ENCODE data around the gene NELL2.
"Not testable (repeated sequence)": the region's sequence is repeated elsewhere in the genome, so short reads cannot be mapped to it uniquely, and the experiment has no call there.

The NELL2 gene

GRCh38 chr12:44694017-44694416 lies 182.1 kb downstream of the NELL2 start:
- DNase-seq (ENCODE audit: low spot score) = no peak

DNA sequence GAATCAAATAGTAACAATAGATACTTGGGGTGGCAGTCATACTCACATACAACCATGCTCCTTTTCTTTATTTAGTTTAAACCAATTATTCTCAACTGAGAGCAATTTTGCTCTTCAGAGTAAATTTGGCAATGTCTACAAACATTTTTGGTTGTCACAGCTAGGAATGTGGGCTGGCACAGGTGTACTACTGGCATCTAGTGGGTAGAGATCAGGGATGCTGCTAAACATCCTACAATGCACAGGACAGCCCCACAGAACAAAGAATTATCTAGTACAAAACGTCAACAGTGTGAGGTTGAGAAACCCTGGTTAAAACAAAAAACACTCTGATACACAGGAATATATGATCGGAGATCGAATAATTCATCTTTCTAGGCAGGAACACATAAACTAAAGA lies 186.5 kb downstream of the NELL2 start:
- no peak for DNase-seq (ENCODE audit: low spot score)

GRCh38 chr12:44686821-44687432 lies 189.2 kb downstream of the NELL2 start:
- not testable (repeated sequence) for DNase-seq (ENCODE audit: low spot score)

DNA sequence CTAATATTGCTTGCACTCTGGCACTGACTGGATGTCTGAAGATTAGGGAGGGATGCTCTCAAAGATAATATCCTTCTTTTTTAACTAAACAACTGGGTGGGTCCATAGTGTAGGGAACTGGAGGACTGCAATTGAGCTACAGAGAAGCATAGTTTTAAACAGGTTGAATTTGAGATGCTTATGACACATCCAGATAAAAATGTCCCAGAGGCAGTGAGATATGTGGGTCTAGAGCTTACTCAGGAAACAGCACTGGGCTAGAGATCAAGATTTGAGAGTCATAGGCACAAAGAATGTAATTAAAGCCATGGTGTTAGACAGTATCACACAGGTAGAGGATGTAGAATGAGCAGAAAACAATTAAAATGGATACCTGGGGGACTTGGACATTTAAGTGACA lies 198.4 kb downstream of the NELL2 start:
- no peak for DNase-seq (ENCODE audit: low spot score)

DNA sequence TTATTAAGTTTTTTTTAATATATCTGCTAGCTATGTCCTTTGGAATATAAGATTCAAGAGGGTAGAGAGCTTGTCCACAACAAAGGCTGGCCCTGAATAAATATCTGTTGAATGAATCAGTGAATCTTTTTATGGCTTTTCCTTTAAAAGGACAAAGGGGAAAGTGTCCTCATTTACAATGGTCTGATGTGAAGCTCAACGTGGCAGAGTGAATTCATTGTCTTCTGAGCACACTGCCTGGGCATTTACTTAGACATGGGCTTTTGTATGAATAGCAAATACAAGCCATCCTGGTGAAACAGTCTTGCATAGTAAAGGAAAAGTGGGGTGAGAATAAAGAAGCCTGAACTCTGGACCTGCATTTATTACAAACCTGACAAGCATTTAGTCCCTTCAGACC lies 201.2 kb downstream of the NELL2 start:
- no peak for DNase-seq (ENCODE audit: low spot score)

GRCh38 chr12:44673811-44674210 lies 202.3 kb downstream of the NELL2 start:
- DNase-seq (ENCODE audit: low spot score) = no peak

DNA sequence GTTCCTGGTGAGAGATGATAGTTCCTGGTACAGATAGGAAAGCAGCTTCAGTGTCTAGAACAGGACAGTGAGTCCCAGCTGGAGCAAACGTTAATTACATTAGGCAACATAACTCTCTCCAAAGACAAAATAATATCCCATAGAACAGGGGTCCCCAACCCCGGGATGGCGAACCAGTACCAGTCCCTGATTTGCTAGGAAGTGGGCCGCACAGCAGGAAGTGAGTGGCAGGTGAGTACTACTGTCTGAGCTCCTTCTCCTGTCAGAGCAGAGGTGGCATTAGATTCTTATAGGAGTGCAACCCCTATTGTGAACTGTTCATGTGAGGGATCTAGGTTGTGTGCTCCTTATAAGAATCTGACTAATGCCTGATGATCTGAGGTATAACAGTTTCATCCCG lies 204.1 kb downstream of the NELL2 start:
- no peak for DNase-seq (ENCODE audit: low spot score)

GRCh38 chr12:44668443-44668842 lies 207.7 kb downstream of the NELL2 start:
- DNase-seq (ENCODE audit: low spot score) = no peak

DNA sequence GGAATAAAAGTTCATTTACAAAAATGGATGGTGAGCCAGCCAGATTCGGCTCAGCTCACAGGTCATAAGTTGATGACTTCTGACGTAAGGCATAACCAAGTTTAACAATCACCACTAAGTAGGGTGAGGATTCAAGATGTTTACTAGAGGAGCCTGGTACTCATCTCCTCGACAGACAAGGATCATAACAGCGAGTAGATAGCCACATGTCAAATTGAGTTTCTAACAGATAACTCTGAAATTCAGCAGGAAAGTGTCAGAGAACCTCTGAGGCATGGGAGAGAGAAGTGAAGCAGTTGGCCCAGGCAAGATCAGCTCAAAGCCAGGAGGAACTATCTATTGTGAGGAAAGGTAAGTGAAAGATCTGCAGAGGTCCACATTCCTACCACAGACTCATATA lies 208.7 kb downstream of the NELL2 start:
- no peak for DNase-seq (ENCODE audit: low spot score)

- DNase-seq (ENCODE audit: low spot score) = no peak
Measured at GRCh38 chr12:44663291-44663690, 212.8 kb downstream of the NELL2 start.

DNA sequence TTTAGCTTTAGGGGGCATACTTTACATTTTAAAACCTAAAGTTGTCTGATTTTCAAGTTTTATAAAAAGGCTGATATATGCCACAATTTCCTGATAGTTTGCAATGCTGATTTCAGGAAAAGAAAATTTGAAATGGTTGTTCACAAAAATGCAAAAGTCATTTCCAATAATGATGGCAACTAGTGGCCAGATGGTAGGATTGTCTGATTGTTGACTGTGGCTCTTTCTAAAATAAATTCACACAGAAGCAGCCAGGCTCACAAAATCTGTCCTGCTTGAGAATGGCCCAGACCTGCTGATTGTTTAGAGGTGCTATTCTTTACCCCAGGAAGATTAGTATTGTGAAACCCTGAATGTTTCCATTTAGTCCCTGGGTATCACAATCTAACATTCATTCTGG lies 220.3 kb downstream of the NELL2 start:
- DNase-seq (ENCODE audit: low spot score) = no peak

DNA sequence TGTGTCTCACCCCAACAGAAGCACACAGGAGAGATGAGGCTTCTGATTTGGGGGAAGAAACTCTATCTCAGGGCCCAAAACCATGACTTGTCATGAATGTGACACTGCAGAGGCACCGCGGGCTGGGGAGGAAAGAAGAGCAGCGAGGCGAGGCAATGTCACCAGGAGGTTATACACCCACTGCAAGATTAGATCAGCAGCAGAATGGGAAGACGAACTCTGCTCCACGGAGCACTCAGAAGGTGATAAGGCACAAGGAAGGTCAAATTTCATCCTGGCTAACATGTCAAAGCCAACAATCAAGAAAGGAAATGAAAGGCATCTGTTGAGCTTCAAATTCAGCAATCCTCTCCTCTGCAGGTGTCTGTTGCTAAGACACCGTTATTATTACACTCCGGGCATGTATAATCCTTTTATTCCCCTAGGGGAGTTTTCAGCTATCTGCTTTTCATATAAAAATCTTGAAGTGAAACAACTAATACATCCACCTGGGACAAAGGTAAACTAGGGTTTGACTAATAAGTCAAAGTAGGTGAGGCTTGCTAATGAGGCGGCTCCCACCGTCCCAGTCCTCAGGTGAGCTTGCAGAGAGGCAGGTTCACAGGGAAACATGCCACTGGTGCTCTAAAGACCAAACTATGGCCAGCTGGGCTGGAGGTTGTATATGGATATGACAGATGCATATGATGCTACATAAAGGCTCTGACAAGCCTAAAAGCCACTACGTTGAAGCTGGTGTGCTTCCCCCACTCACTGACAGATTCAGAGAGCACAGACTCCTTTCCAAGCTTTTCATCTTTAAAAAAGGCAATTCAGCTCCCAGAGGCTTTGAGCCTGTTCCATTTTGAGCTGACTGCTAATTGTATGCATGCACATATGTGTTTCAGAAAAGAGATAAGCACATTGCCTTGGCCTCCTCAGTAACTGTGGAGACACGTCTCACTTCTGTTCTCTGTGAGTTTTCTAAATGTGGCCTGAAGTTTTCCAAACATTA lies 221.2 kb downstream of the NELL2 start:
- DNase-seq (ENCODE audit: low spot score) = no peak

- no peak for DNase-seq (ENCODE audit: low spot score)
Measured at GRCh38 chr12:44653861-44654527, 222.1 kb downstream of the NELL2 start.

DNA sequence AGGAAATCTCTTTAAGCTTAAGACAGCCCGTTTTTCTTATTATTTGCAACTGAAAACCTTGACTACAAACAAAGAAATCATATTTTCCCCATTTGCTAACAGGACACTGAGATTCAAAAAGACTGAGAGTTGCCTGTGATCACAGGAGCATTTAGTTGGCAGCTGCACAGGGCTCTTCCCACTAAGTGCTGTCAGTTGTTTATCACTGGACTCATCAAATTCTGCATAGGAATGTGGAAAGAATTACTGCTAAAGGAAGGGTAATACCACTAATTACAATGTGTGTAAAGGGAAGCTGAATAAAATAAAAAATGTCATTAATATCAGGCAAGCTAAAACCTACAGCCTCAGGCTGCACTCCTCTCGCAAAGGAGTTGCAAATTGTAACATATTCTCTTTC lies 226.4 kb downstream of the NELL2 start:
- DNase-seq (ENCODE audit: low spot score) = no peak

DNA sequence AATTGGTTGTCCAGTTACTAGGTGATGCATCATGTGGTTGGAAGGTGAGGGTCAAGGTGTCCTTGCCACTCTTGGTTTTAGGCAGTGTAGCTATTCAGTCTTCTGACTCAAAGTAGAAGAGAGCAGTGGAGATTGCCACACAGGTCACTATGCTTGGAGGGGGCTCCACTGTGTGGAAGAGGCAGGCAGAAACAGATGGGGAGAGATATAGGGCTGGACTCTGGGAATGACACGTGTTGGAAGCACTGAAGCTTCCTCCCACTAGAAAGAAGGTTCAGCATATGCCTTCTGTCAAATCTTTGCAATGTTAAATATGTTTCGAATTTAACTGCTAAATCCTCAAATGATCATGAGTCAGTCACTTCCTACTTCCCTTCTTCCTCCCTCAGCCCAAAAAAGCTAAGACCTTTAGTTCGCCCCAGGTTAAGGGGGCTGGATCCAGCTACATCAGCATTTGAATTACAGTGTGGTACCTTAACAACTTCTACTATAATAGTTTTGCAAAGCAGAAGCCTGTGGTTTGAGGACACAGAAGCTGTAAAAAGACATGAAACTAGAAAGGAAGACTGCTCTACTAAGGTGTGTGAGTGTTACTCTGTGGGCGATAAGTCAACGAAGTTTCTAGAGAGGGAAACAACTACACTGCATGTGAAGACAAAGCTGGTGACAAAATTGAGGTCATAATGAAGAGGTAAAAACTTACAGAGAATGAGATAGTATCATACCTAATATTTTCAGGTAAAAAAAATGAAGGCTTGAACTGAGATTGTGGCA lies 228.0 kb downstream of the NELL2 start:
- DNase-seq (ENCODE audit: low spot score) = peak; percentile 19

DNA sequence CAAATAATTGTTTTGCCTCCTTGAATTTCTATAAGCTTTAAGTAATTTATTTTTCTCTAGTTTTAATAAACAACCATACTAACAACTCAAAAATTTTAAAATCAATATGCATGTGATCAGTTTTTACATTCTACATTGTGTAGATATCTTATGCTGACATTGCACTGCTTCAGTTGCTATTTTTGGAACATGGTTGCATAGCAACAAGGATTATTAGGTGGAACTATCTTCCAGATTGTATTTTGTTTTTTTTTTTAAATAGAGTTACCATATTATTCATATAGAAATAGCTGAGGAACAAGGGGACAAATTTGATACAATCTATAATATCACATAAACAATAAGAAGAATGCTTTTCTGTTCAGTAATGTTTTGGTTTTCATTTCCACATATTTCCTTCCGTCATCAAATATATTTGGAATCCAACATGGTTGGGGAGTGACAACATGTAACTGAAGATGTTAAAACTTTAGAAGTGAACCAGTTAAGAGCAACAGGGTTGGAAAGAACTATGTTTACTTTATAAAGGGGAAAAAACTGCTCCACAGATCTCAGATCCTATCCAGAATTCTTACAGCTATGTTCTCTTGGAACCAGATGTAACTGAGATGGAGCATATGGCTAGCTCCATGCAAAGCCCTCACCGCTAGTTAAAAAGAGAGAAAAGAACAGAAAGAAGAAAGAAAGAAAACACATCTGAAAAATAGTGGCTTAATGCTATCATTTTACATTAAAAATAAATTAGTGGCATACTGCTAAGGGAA lies 235.5 kb downstream of the NELL2 start:
- DNase-seq (ENCODE audit: low spot score) = no peak

- no peak for DNase-seq (ENCODE audit: low spot score)
Measured at GRCh38 chr12:44637875-44638274, 238.2 kb downstream of the NELL2 start.

- DNase-seq (ENCODE audit: low spot score) = no peak
Measured at GRCh38 chr12:44628180-44628579, 247.9 kb downstream of the NELL2 start.

DNA sequence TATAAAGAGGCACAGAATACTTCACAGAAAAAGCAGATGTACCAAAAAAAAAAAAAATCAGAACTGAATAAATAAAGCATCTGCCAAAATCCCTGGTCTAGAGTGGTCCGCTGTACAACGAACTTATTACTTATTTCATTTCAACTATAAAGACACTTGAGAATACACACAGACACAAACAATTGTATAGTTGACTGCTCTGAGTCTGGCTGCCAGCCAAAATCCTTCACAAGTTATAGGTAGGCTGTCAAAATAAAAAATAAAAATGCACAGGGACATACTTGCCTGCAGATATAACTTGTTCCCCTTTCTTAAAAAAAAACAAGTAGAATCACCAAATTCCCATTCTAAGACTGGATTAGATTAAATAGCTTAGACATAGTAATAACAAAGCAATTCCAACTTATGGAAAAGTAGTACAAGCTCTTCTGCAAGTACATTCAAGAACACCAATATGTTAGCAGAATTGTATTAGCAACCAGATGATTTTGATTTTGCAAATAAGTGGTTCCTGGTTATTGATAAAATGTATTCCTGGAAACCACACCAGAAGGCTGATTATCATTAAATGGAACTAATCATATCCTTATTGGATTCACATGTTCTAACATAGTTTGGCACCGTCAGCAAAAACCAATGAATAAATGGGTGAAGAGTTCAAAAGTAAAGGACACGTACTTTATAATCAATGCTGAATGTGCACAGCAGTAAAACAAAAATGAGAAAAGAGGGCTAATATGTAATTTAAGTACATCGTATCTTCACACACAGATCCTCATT lies 248.5 kb downstream of the NELL2 start:
- no peak for DNase-seq (ENCODE audit: low spot score)

DNA sequence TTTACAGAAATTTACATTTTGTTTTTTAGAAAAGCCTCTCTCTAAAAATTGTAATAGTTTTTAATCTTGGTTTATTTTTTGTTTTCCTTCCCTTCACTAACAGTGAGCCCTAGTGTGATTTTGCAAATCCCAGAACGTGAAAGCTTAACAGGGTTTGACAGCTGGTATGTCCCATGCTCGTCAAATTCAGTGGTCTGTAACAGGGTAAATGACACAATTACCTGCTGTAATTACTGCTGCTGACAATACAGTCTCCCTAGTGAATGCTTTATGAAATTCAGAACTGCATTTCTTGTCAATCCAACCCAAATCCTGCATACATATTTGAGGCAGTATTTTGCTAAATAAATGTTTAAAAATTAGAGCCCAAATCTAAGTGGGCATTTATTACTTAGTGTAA lies 249.2 kb downstream of the NELL2 start:
- no peak for DNase-seq (ENCODE audit: low spot score)

- no peak for DNase-seq (ENCODE audit: low spot score)
Measured at GRCh38 chr12:44618946-44619345, 257.2 kb downstream of the NELL2 start.

Measured in iPS-NIHi11 (cell line).